Left ventricle myocardium inferior (tissue), 1 donor: ENCODE data around the gene EEF1AKMT3. TPM values are rescaled to one million over a fixed set of nuclear protein-coding genes. Genes with fewer than 3 reads are reported as not detected.

Source experiments
- DNase-seq: peaks from one replicate; pipeline ENCODE4 v3.0.0-alpha.2; 2020
- H3K27ac ChIP-seq: fragments of 200-600 bp; replicated peaks from 2 replicates; pipeline ENCODE4 v1.8.0; 2021
- H3K27me3 ChIP-seq: fragments of 200-600 bp; 2 replicates; pipeline ENCODE4 v1.8.0; 2021; ENCODE audit warnings: low read depth
- H3K36me3 ChIP-seq: fragments of 200-600 bp; 2 replicates; pipeline ENCODE4 v1.8.0; 2021
- H3K4me1 ChIP-seq: fragments of 200-600 bp; 2 replicates; pipeline ENCODE4 v1.8.0; 2021
- H3K4me3 ChIP-seq: fragments of 200-600 bp; 2 replicates; pipeline ENCODE4 v1.8.0; 2021; ENCODE audit warnings: mild to moderate bottlenecking, moderate library complexity
- H3K9me3 ChIP-seq: fragments of 200-600 bp; replicated peaks from 2 replicates; pipeline ENCODE4 v1.8.0; 2021
- CTCF ChIP-seq: fragments of 200-600 bp; IDR thresholded peaks from 2 replicates; pipeline ENCODE4 v1.8.0; 2021; ENCODE audit warnings: antibody characterized with exemption, mild to moderate bottlenecking, borderline replicate concordance
- intact Hi-C: fragments of 100-400 bp; cut with micrococcal nuclease; formaldehyde crosslinking; loops from one replicate; pipeline ENCODE4 v1.11.0; 2022
- total RNA-seq: library from RNA; stranded (reverse); fragmentation: NEBNext Ultra II Directional; extraction: Animal tissue kit (Norgen Biotek cat#: 25700); gene quantifications from one replicate; pipeline ENCODE4 v1.2.1, GENCODE V29; 2021
- donor health status: DM: no; HTN: yes; CAD: no; lungs with severe emphysema.

The EEF1AKMT3 gene
- total RNA-seq, 1 donor from 2014 or later: 0.99 TPM

DNA sequence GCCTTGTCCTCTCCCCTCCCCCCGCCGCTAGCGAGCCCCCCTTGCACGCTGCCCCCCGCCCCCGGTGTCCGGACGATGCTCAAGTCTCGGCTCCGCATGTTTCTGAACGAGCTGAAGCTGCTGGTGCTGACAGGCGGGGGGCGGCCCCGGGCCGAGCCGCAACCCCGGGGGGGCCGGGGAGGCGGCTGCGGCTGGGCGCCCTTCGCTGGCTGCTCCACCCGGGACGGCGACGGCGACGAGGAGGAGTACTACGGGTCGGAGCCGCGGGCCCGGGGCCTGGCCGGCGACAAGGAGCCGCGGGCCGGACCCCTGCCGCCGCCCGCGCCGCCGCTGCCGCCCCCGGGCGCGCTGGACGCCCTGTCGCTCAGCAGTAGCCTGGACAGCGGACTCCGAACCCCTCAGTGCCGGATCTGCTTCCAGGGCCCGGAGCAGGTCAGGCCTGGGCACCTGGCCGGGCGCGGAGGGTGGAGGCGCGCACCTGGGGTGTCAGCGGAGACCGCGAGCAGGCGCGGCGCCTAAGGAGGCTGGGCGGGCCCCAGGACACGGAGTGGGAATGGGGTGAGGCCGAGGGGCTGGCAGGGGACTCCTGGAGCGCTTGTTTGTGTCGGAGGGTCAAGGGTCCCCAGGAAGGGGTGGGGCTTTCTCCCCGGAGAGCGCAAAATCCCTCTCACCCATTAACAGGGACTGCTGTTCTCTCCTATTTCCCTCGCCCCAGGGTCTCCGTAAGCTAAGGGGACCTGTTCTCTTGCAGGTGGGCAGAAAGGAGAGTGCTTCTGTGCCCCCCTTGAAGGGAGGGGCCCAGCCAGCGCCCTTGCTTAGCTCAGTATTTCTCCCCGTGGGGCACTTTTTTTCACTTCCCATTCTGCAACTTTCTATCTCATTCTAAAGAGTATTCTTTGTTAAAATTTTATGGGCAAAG lies 16.7 kb upstream of the EEF1AKMT3 start:
- H3K27me3 ChIP-seq: no peaks in the 10 kb centered on the region
- TF ChIP-seq CTCF: no peak
- intact Hi-C loops: no loop called here
- peak overlapping the region; percentile 71 for H3K27ac ChIP-seq
- H3K4me1 ChIP-seq: peaks cover 50% of the 10 kb centered on the region
- H3K4me3 ChIP-seq: peak overlapping the region; percentile 82
- peaks cover 23% of the 10 kb centered on the region for H3K36me3 ChIP-seq
- no peaks in the 10 kb centered on the region for H3K9me3 ChIP-seq
- peak; percentile 28 for DNase-seq

- Histone ChIP-seq H3K27me3 (no peaks in the 10 kb centered on the region), H3K27ac (no peak overlapping the region), H3K36me3 (peaks cover 19% of the 10 kb centered on the region), H3K4me3 (peak overlapping the region; percentile 82), H3K4me1 (peaks cover 41% of the 10 kb centered on the region), H3K9me3 (no peaks in the 10 kb centered on the region)
- DNase-seq: peak; percentile 37
- intact Hi-C loops: no loop called here
- peak; percentile 58 for TF ChIP-seq CTCF
Measured at GRCh38 chr12:57756406-57757341, 15.7 kb upstream of the EEF1AKMT3 start.

GRCh38 chr12:57757771-57758170 lies 14.6 kb upstream of the EEF1AKMT3 start:
- intact Hi-C loops: no loop called here
- no peak for TF ChIP-seq CTCF
- Histone ChIP-seq H3K27me3 (peaks cover 11% of the 10 kb centered on the region), H3K4me3 (no peak overlapping the region), H3K9me3 (no peaks in the 10 kb centered on the region), H3K36me3 (peaks cover 19% of the 10 kb centered on the region), H3K27ac (no peak overlapping the region), H3K4me1 (peaks cover 34% of the 10 kb centered on the region)
- no peak for DNase-seq

GRCh38 chr12:57758552-57759359 lies 13.7 kb upstream of the EEF1AKMT3 start:
- H3K9me3 ChIP-seq: no peaks in the 10 kb centered on the region
- no peak for DNase-seq

More at GRCh38 chr12:57758552-57759359, 13.7 kb upstream of the EEF1AKMT3 start:
- Histone ChIP-seq H3K27ac (no peak overlapping the region), H3K4me3 (no peak overlapping the region), H3K4me1 (peaks cover 30% of the 10 kb centered on the region), H3K36me3 (peaks cover 19% of the 10 kb centered on the region), H3K27me3 (peaks cover 21% of the 10 kb centered on the region)
- no peak for TF ChIP-seq CTCF
- intact Hi-C loops: no loop called here
